ENCODE measurements around the gene LDLRAD4.
"Not testable (repeated sequence)": the region's sequence is repeated elsewhere in the genome, so short reads cannot be mapped to it uniquely, and the experiment has no call there.

The LDLRAD4 gene

GRCh38 chr18:13481820-13482617 lies 263.5 kb downstream of the LDLRAD4 start:
- ATAC-seq (peak; percentile 22), DNase-seq (ENCODE audit: low spot score in 2 of 2) (no peak)
- Mint-ChIP-seq H3K27ac (peak overlapping the region; percentile 88), H3K4me1 (peaks cover 32% of the 10 kb centered on the region), H3K4me3 (no peak overlapping the region), H3K36me3 (peaks cover 5% of the 10 kb centered on the region), H3K9me3 (no peaks in the 10 kb centered on the region)

- H3K9me3 Mint-ChIP-seq = no peaks in the 10 kb centered on the region
- peaks cover 5% of the 10 kb centered on the region for H3K36me3 Mint-ChIP-seq
- DNase-seq (ENCODE audit: low spot score in 2 of 2) (no peak), ATAC-seq (no peak)
- peaks cover 32% of the 10 kb centered on the region for H3K4me1 Mint-ChIP-seq
- peak overlapping the region; percentile 88 for H3K27ac Mint-ChIP-seq
- no peak overlapping the region for H3K4me3 Mint-ChIP-seq
Observed at GRCh38 chr18:13482618-13482945, 264.0 kb downstream of the LDLRAD4 start.

- no peak overlapping the region for H3K4me3 Mint-ChIP-seq
- no peaks in the 10 kb centered on the region for H3K9me3 Mint-ChIP-seq
- DNase-seq (ENCODE audit: low spot score in 2 of 2) = no peak
- peak overlapping the region; percentile 88 for H3K27ac Mint-ChIP-seq
- peaks cover 32% of the 10 kb centered on the region for H3K4me1 Mint-ChIP-seq
- peaks cover 5% of the 10 kb centered on the region for H3K36me3 Mint-ChIP-seq
- ATAC-seq = no peak
Observed at GRCh38 chr18:13483316-13484270, 265.0 kb downstream of the LDLRAD4 start.

GRCh38 chr18:13485182-13485581 lies 266.6 kb downstream of the LDLRAD4 start:
- Mint-ChIP-seq H3K4me3 (no peak overlapping the region), H3K9me3 (no peaks in the 10 kb centered on the region), H3K36me3 (peaks cover 5% of the 10 kb centered on the region), H3K27ac (no peak overlapping the region), H3K4me1 (peaks cover 28% of the 10 kb centered on the region)
- DNase-seq (ENCODE audit: low spot score in 2 of 2) (no peak), ATAC-seq (no peak)

- no peaks in the 10 kb centered on the region for H3K9me3 Mint-ChIP-seq
- no peak overlapping the region for H3K4me3 Mint-ChIP-seq
- ATAC-seq = no peak
- H3K36me3 Mint-ChIP-seq = peaks cover 5% of the 10 kb centered on the region
- no peak overlapping the region for H3K27ac Mint-ChIP-seq
- peaks cover 24% of the 10 kb centered on the region for H3K4me1 Mint-ChIP-seq
- no peak for DNase-seq (ENCODE audit: low spot score in 2 of 2)
Observed at GRCh38 chr18:13485604-13486003, 267.0 kb downstream of the LDLRAD4 start.

GRCh38 chr18:13486284-13486683 lies 267.7 kb downstream of the LDLRAD4 start:
- Mint-ChIP-seq H3K9me3 (no peaks in the 10 kb centered on the region), H3K4me3 (no peak overlapping the region), H3K36me3 (peaks cover 5% of the 10 kb centered on the region), H3K4me1 (peaks cover 19% of the 10 kb centered on the region), H3K27ac (no peak overlapping the region)
- DNase-seq (ENCODE audit: low spot score in 2 of 2) = no peak
- no peak for ATAC-seq

GRCh38 chr18:13486686-13487085 lies 268.1 kb downstream of the LDLRAD4 start:
- DNase-seq (ENCODE audit: low spot score in 2 of 2) (no peak), ATAC-seq (no peak)
- Mint-ChIP-seq H3K27ac (no peak overlapping the region), H3K4me1 (peaks cover 15% of the 10 kb centered on the region), H3K4me3 (no peak overlapping the region), H3K36me3 (peaks cover 5% of the 10 kb centered on the region), H3K9me3 (no peaks in the 10 kb centered on the region)

GRCh38 chr18:13487237-13487636 lies 268.7 kb downstream of the LDLRAD4 start:
- ATAC-seq (peak; percentile 57), DNase-seq (ENCODE audit: low spot score in 2 of 2) (no peak)
- Mint-ChIP-seq H3K36me3 (peaks cover 5% of the 10 kb centered on the region), H3K4me3 (no peak overlapping the region), H3K9me3 (no peaks in the 10 kb centered on the region), H3K27ac (peak overlapping the region; percentile 9), H3K4me1 (peaks cover 9% of the 10 kb centered on the region)

- peaks cover 6% of the 10 kb centered on the region for H3K4me1 Mint-ChIP-seq
- no peaks in the 10 kb centered on the region for H3K9me3 Mint-ChIP-seq
- H3K4me3 Mint-ChIP-seq = no peak overlapping the region
- DNase-seq (ENCODE audit: low spot score in 2 of 2) (no peak), ATAC-seq (no peak)
- peak overlapping the region; percentile 20 for H3K27ac Mint-ChIP-seq
- H3K36me3 Mint-ChIP-seq = peaks cover 5% of the 10 kb centered on the region
Observed at GRCh38 chr18:13488281-13488929, 269.8 kb downstream of the LDLRAD4 start.

- not testable (repeated sequence) for H3K4me1 Mint-ChIP-seq; H3K4me3 Mint-ChIP-seq; ATAC-seq; H3K36me3 Mint-ChIP-seq; H3K9me3 Mint-ChIP-seq; H3K27ac Mint-ChIP-seq; DNase-seq (ENCODE audit: low spot score in 2 of 2)
Observed at GRCh38 chr18:13489303-13489702, 270.7 kb downstream of the LDLRAD4 start.

- H3K27ac Mint-ChIP-seq = no peak overlapping the region
- DNase-seq (ENCODE audit: low spot score in 2 of 2) (no peak), ATAC-seq (no peak)
- H3K4me3 Mint-ChIP-seq = no peak overlapping the region
- H3K4me1 Mint-ChIP-seq = peaks cover 5% of the 10 kb centered on the region
- no peaks in the 10 kb centered on the region for H3K9me3 Mint-ChIP-seq
- peaks cover 1% of the 10 kb centered on the region for H3K36me3 Mint-ChIP-seq
Observed at GRCh38 chr18:13491138-13491537, 272.6 kb downstream of the LDLRAD4 start.

- Mint-ChIP-seq H3K9me3 (no peaks in the 10 kb centered on the region), H3K4me3 (no peak overlapping the region), H3K27ac (no peak overlapping the region), H3K36me3 (no peaks in the 10 kb centered on the region), H3K4me1 (peaks cover 7% of the 10 kb centered on the region)
- ATAC-seq = no peak
- DNase-seq (ENCODE audit: low spot score in 2 of 2) = no peak
Observed at GRCh38 chr18:13492314-13492713, 273.8 kb downstream of the LDLRAD4 start.

GRCh38 chr18:13493079-13493478 lies 274.5 kb downstream of the LDLRAD4 start:
- Mint-ChIP-seq H3K9me3 (no peaks in the 10 kb centered on the region), H3K4me1 (peaks cover 7% of the 10 kb centered on the region), H3K27ac (no peak overlapping the region), H3K4me3 (no peak overlapping the region), H3K36me3 (no peaks in the 10 kb centered on the region)
- no peak for ATAC-seq
- DNase-seq (ENCODE audit: low spot score in 2 of 2) = no peak

- H3K4me1 Mint-ChIP-seq = peaks cover 7% of the 10 kb centered on the region
- H3K36me3 Mint-ChIP-seq = no peaks in the 10 kb centered on the region
- ATAC-seq = no peak
- no peak overlapping the region for H3K27ac Mint-ChIP-seq
- DNase-seq (ENCODE audit: low spot score in 2 of 2) = no peak
- H3K9me3 Mint-ChIP-seq = no peaks in the 10 kb centered on the region
- no peak overlapping the region for H3K4me3 Mint-ChIP-seq
Observed at GRCh38 chr18:13493725-13494124, 275.2 kb downstream of the LDLRAD4 start.

GRCh38 chr18:13494871-13495445 lies 276.4 kb downstream of the LDLRAD4 start:
- H3K27ac Mint-ChIP-seq = no peak overlapping the region

More at GRCh38 chr18:13494871-13495445, 276.4 kb downstream of the LDLRAD4 start:
- DNase-seq (ENCODE audit: low spot score in 2 of 2) (no peak), ATAC-seq (no peak)
- Mint-ChIP-seq H3K9me3 (peaks cover 4% of the 10 kb centered on the region), H3K4me3 (no peak overlapping the region), H3K4me1 (peaks cover 7% of the 10 kb centered on the region), H3K36me3 (no peaks in the 10 kb centered on the region)
